Aorta (tissue), 5 donors: ENCODE measurements around the gene CRP. TPM values are rescaled to one million over a fixed set of nuclear protein-coding genes. Genes with fewer than 3 reads are reported as not detected.
"Not testable (repeated sequence)": the region's sequence is repeated elsewhere in the genome, so short reads cannot be mapped to it uniquely, and the experiment has no call there.

ENCODE experiments used
- ATAC-seq: fragments of 200-7000 bp; cut with Tn5 transposase; one replicate; pipeline ENCODE4 v1.9.1; 2022; ENCODE audit warnings: moderate library complexity; ENCODE audit not compliant: low FRiP score
- DNase-seq, 2 donors: peaks; one replicate each; pipeline ENCODE4 v3.0.0-alpha.2; 2020
- H3K27ac ChIP-seq, 2 donors: one replicate each; pipeline ENCODE4 v1.5.1; 2013; ENCODE audit warnings: low read length in 2 of 2, mild to moderate bottlenecking in 2 of 2, moderate library complexity in 2 of 2, control low read depth in 1 of 2, inconsistent platforms in 1 of 2, low read depth in 1 of 2
- H3K27me3 ChIP-seq, 2 donors: one replicate each; pipeline ENCODE4 v1.6.1; 2013; ENCODE audit warnings: control low read depth in 1 of 2, low read length in 1 of 2, mild to moderate bottlenecking in 1 of 2, moderate library complexity in 1 of 2; ENCODE audit not compliant: insufficient read depth in 2 of 2, control insufficient read depth in 1 of 2
- H3K36me3 ChIP-seq, 2 donors: one replicate each; pipeline ENCODE4 v1.6.1; 2013; ENCODE audit warnings: control low read depth in 1 of 2, low read length in 1 of 2, mild to moderate bottlenecking in 1 of 2; ENCODE audit not compliant: insufficient read depth in 2 of 2, control insufficient read depth in 1 of 2
- H3K4me1 ChIP-seq, 2 donors: one replicate each; pipeline ENCODE4 v1.6.1; 2013; ENCODE audit warnings: low read length in 2 of 2, control low read depth in 1 of 2, mild to moderate bottlenecking in 1 of 2, moderate library complexity in 1 of 2; ENCODE audit not compliant: insufficient read depth in 2 of 2, control insufficient read depth in 1 of 2
- H3K4me3 ChIP-seq, 2 donors: one replicate each; pipeline ENCODE4 v1.5.1; 2013; ENCODE audit warnings: low read length in 2 of 2, control low read depth in 1 of 2, mild to moderate bottlenecking in 1 of 2
- H3K9me3 ChIP-seq: one replicate; pipeline ENCODE4 v1.6.1; 2013; ENCODE audit warnings: mild to moderate bottlenecking, low read length; ENCODE audit not compliant: control insufficient read depth
- WGBS, 2 donors: extraction: QIAGEN DNeasy Blood & Tissue Kit; methylation state at CpG; one replicate each; pipeline ENCODE4 v1.1.7; 2013; 5-methylcytosine and 5-hydroxymethylcytosine counted together
- intact Hi-C, 2 donors: fragments of 100-400 bp; cut with DNase I; formaldehyde crosslinking; loops; one replicate each; pipeline versions ENCODE4 v1.14.2 to v1.15.0; 2022
- polyA plus RNA-seq, 2 donors: library from polyadenylated mRNA; stranded (reverse); fragments of 200-250 nt; gene quantifications; one replicate each; pipeline ENCODE4 v1.2.3, GENCODE V29; 2013
- total RNA-seq, 2 donors: library from RNA; stranded (reverse); fragmentation: NEBNext Ultra II Directional; extraction: Animal tissue kit (Norgen Biotek cat#: 25700); gene quantifications; one replicate each; pipeline ENCODE4 v1.2.1, GENCODE V29; 2021
- donor health status: healthy with polysubstance abuse.
- donor health status: Bipolar disorder and iron deficiency.
- donor health status: DM: no; HTN: no; CAD: no.
- donor health status: DM: no; HTN: no; CAD: no.
- donor health status: DM: yes; HTN: yes; CAD: no.

Gene CRP
- total and polyA plus RNA-seq, 4 donors, result 0.05 to 1.1 (median 0.32) TPM; not detected in 1

- Histone ChIP-seq H3K27me3 (no peaks in the 10 kb centered on the region), H3K4me1 (no peaks in the 10 kb centered on the region), H3K27ac (no peak overlapping the region), H3K4me3 (no peak overlapping the region), H3K9me3 (no peaks in the 10 kb centered on the region), H3K36me3 (no peaks in the 10 kb centered on the region)
- intact Hi-C loops, result no loop called here
- DNase-seq (no peak), ATAC-seq (no peak)
- 91 to 92% methylated on average over 1 of the region's 1 CpG for WGBS, 2 donors
Observed at GRCh38 chr1:159748370-159748769, 34.0 kb upstream of the CRP start.

- Histone ChIP-seq H3K4me1 (no peaks in the 10 kb centered on the region), H3K9me3 (no peaks in the 10 kb centered on the region), H3K36me3 (no peaks in the 10 kb centered on the region), H3K4me3 (no peak overlapping the region), H3K27ac (no peak overlapping the region), H3K27me3 (no peaks in the 10 kb centered on the region)
- intact Hi-C loops, result no loop called here
- DNase-seq (no peak), ATAC-seq (no peak)
- WGBS, 2 donors, result 25 to 28% methylated on average over 3 of the region's 3 CpGs
Observed at GRCh38 chr1:159746666-159747065, 32.3 kb upstream of the CRP start.

DNA sequence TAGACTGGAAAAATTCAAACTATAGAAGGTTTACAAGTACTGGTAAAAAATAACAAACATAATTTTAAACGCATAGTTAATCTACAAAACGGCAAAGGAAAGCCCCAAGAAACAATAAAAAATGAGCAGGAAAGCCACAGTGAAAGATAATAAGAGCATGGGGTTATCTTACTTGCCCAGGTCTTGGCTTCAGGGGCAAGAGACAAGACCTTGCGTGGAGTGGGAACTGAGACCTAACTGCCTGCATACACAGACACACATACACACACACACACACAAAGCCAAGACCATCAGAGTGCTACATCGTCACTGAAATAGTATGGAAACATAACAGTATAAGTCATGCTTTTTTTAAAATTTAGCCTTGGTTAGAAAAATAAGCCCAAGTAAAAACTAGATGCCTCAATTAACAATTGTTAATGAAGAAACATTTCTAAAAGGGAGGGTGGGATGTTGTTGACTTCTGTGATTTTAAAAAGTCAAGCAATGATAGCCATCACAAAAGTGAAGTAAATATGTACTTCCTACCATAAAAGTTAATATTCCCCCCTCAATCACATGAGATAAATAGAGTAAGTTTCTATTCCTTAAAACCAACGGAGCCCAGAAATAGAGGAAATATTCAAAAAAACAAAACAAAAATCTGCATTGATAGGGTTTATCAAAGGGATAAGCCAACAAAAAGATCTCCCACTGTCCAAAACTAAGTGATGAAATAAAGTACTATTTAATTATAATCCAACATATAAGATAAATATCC lies 29.4 kb upstream of the CRP start:
- 74 to 77% methylated on average over 5 of the region's 5 CpGs for WGBS, 2 donors
- H3K36me3 ChIP-seq, result no peaks in the 10 kb centered on the region
- H3K4me3 ChIP-seq, result no peak overlapping the region
- DNase-seq (no peak), ATAC-seq (no peak)
- no peaks in the 10 kb centered on the region for H3K9me3 ChIP-seq
- no peaks in the 10 kb centered on the region for H3K27me3 ChIP-seq
- H3K27ac ChIP-seq, result no peak overlapping the region
- no peaks in the 10 kb centered on the region for H3K4me1 ChIP-seq
- intact Hi-C loops, result no loop called here

DNA sequence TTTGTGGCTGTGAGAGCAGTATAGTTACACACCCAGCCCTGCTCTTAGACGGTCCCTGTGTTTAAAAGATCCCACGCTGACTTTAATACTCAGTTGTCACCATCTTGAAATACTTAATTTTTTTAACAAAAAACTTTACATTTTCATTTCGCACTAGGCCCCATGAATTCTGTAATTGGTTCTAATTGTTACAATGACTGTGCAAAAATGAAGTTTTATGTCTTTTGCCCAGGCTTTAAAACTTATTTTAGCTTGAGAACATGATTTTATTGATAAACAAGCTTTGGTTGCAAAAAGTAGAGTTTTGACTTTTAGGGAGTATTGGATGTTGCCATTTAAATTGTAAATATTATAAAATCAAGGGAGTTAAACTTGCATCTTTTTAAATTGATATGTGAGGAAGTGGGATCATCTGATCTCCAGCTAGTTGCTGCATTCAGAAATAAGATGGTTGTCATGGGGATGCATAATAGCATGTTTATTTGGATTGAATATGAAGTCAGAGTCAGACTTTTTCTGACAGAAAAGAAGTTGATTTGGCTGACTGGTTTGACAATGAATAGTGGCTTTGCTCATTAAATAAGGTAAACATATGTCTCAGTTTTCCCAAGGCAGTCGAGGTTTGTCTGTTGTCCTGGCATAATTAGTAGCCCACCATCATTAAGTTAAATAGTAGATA lies 23.0 kb upstream of the CRP start:
- Histone ChIP-seq H3K36me3 (no peaks in the 10 kb centered on the region), H3K4me3 (no peak overlapping the region), H3K9me3 (no peaks in the 10 kb centered on the region), H3K27ac (no peak overlapping the region), H3K27me3 (no peaks in the 10 kb centered on the region), H3K4me1 (no peaks in the 10 kb centered on the region)
- 68 to 69% methylated on average over 4 of the region's 4 CpGs for WGBS, 2 donors
- no peak for ATAC-seq
- intact Hi-C loops, result no loop called here
- DNase-seq, result no peak

- ATAC-seq, H3K9me3 ChIP-seq, H3K27ac ChIP-seq, H3K36me3 ChIP-seq, H3K27me3 ChIP-seq, H3K4me3 ChIP-seq, DNase-seq, H3K4me1 ChIP-seq, intact Hi-C loops: not testable (repeated sequence)
- 72 to 81% methylated on average over 5 to 6 of the region's 6 CpGs for WGBS, 2 donors
Observed at GRCh38 chr1:159723188-159723587, 8.8 kb upstream of the CRP start.

DNA sequence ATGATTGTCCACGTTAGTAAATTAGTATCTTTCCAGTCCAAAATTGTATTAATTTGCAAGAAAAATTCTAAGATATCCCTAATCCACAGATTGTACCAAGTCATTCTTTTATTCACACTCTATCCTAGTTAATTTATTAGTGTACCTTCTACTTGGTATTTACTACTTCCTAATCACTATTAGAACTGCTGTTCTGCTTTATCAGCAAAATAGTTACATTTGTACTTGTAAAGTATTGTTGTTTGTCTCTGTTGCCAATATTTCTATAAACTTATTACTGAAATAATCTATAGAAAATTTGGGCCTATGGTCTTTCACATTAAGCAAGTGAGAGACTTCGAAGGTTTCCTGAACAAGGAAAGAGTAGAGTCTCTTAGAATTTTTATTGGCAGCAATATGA lies 5.6 kb upstream of the CRP start:
- no peaks in the 10 kb centered on the region for H3K4me1 ChIP-seq
- 65 to 69% methylated on average over 2 of the region's 2 CpGs for WGBS, 2 donors
- ATAC-seq, result no peak
- H3K27ac ChIP-seq, result no peak overlapping the region
- no peaks in the 10 kb centered on the region for H3K36me3 ChIP-seq
- H3K9me3 ChIP-seq, result peaks cover 7% of the 10 kb centered on the region
- DNase-seq, result no peak
- intact Hi-C loops, result no loop called here
- H3K27me3 ChIP-seq, result no peaks in the 10 kb centered on the region
- no peak overlapping the region for H3K4me3 ChIP-seq

DNA sequence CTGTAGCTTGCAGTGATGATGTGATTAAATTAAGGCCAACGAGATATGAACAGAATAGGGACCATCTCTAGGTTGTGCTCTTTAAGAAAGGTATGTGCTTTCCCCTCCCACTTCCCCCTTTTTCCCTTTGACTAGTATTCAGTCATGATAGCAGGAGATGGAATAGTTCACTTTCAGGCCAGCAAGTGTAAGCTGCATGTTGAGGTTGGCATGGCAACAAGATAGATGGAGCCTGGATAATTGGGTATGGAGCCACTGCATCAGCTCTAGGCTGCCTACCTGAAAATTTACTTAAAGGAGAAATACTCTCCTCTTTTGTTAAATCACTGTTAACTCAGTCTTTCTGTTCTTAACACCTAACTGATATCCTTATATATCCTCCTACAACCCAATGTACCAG lies 1.5 kb upstream of the CRP start:
- H3K9me3 ChIP-seq, result peaks cover 3% of the 10 kb centered on the region
- H3K4me1 ChIP-seq, result no peaks in the 10 kb centered on the region
- intact Hi-C loops, result no loop called here
- H3K27me3 ChIP-seq, result no peaks in the 10 kb centered on the region
- 63% methylated on average over 1 of the region's 1 CpG for WGBS, 2 donors
- no peak overlapping the region for H3K4me3 ChIP-seq
- no peak for ATAC-seq
- no peak overlapping the region for H3K27ac ChIP-seq
- H3K36me3 ChIP-seq, result no peaks in the 10 kb centered on the region
- DNase-seq, result no peak

DNA sequence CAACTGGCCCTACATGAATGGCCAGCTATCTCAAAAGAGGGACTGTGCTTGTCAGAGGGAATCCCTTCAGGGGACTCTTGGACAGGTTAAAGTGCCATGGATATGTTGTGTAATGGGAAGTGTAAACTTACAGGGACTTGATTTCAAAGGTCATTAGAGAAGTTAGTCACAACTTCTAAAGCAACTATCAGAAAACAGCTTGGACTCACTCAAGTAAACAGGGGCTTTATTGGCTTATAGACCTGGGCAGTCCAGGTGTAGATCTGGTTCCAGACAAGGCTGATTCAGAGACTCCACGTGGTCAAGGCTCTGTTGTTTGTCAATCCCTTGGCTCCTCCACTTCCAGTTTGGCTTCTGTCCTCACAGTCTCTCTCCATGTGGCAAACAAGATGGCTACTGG lies 2.3 kb downstream of the CRP start:
- no peaks in the 10 kb centered on the region for H3K4me1 ChIP-seq
- DNase-seq (no peak), ATAC-seq (no peak)
- 27 to 50% methylated on average over 1 of the region's 1 CpG for WGBS, 2 donors
- H3K36me3 ChIP-seq, result no peaks in the 10 kb centered on the region
- H3K27ac ChIP-seq, result no peak overlapping the region
- intact Hi-C loops, result no loop called here
- no peak overlapping the region for H3K4me3 ChIP-seq
- no peaks in the 10 kb centered on the region for H3K27me3 ChIP-seq
- H3K9me3 ChIP-seq, result no peaks in the 10 kb centered on the region
